C4-2B (cell line): ENCODE measurements around the gene PIBF1.

Experiments
- ZFX ChIP-seq: fragments of 450-650 bp; IDR thresholded peaks from 2 replicates; pipeline ENCODE4 v1.6.1; 2017
- TF ChIP-seq, protein P1 (sequence below): fragments of 450-650 bp; conservative IDR thresholded peaks from 2 replicates; pipeline ENCODE4 v1.5.1; 2017; ENCODE audit warnings: mild to moderate bottlenecking

DNA sequence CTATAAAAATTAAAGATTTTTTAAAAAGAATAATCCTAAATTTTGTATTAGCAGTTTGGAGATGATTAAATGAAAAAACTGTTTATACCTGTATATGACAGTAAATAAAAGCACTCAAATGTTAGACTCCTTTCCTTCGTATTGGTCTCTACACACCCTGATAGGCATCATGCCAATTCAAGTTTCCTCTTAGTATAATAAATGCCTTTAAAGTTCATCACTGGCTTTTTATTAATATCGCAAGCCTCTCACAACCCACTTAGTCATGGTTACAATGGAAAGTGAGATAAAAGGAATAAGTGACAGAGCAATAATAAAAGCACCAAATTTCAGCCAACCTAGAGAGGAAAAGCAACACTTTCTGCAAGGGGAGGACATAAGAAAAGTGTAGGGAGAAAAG is 102.2 kb downstream of the PIBF1 start:
- TF ChIP-seq, protein P1, sequence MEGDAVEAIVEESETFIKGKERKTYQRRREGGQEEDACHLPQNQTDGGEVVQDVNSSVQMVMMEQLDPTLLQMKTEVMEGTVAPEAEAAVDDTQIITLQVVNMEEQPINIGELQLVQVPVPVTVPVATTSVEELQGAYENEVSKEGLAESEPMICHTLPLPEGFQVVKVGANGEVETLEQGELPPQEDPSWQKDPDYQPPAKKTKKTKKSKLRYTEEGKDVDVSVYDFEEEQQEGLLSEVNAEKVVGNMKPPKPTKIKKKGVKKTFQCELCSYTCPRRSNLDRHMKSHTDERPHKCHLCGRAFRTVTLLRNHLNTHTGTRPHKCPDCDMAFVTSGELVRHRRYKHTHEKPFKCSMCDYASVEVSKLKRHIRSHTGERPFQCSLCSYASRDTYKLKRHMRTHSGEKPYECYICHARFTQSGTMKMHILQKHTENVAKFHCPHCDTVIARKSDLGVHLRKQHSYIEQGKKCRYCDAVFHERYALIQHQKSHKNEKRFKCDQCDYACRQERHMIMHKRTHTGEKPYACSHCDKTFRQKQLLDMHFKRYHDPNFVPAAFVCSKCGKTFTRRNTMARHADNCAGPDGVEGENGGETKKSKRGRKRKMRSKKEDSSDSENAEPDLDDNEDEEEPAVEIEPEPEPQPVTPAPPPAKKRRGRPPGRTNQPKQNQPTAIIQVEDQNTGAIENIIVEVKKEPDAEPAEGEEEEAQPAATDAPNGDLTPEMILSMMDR = no peak
- no peak for TF ChIP-seq ZFX
